Cardiac muscle cell (in vitro differentiated cells and primary cell): ENCODE results near the gene PROM1. TPM values are rescaled to one million over a fixed set of nuclear protein-coding genes. Genes with fewer than 3 reads are reported as not detected.
A peak's percentile ranks its signal among the peaks of the same experiment; 100 is the strongest.

Experiments
- DNase-seq, 2 donors: peaks; one replicate each; pipeline versions ENCODE4 v3.0.0 to v3.0.0-alpha.2; 2010 to 2017; ENCODE audit warnings: low read depth in 1 of 2, low spot score in 1 of 2
- H3K27ac ChIP-seq: fragments of 200-600 bp; sonication (generic); 2 replicates; pipeline ENCODE4 v1.5.1; 2016
- H3K27me3 ChIP-seq: fragments of 200-600 bp; sonication (generic); 2 replicates; pipeline ENCODE4 v1.6.0; 2016; ENCODE audit warnings: control low read depth
- H3K36me3 ChIP-seq: fragments of 200-600 bp; sonication (generic); 2 replicates; pipeline ENCODE4 v1.5.1; 2016; ENCODE audit warnings: control low read depth
- H3K4me1 ChIP-seq: fragments of 200-600 bp; sonication (generic); 2 replicates; pipeline ENCODE4 v1.8.1; 2017; ENCODE audit warnings: low read depth, mild to moderate bottlenecking, mixed run types
- H3K4me3 ChIP-seq: fragments of 200-600 bp; sonication (generic); 2 replicates; pipeline ENCODE4 v1.5.1; 2016; ENCODE audit warnings: mild to moderate bottlenecking
- H3K9me3 ChIP-seq: fragments of 200-600 bp; sonication (generic); 2 replicates; pipeline ENCODE4 v1.5.1; 2017; ENCODE audit warnings: low read depth, mild to moderate bottlenecking, control low read depth
- CTCF ChIP-seq: IDR thresholded peaks from 2 replicates; pipeline ENCODE4 v1.5.1; 2012; ENCODE audit warnings: low read depth, mild to moderate bottlenecking, low read length
- polyA plus RNA-seq: library from polyadenylated mRNA; unstranded; fragments of >200 nt; fragmentation: Nextera tagmentation; extraction: Ambion mirVana; gene quantifications from 2 replicates; pipeline ENCODE4 v1.2.1, GENCODE V29; 2016
- total RNA-seq: library from RNA; depleted of rRNA; stranded (reverse); fragments of >200 nt; gene quantifications from 2 replicates; pipeline ENCODE4 v1.2.3, GENCODE V29; 2016

The PROM1 gene
- total and polyA plus RNA-seq, 2 experiments from 2014 or later = 2.0 to 4.9 TPM

- no peak for TF ChIP-seq CTCF
- H3K9me3 ChIP-seq = no peaks in the 10 kb centered on the region
- no peaks in the 10 kb centered on the region for H3K36me3 ChIP-seq
- H3K27me3 ChIP-seq = no peaks in the 10 kb centered on the region
- H3K4me1 ChIP-seq = peaks cover 17% of the 10 kb centered on the region
- H3K4me3 ChIP-seq = no peak overlapping the region
- peak in 1 of 2 donors; percentile 14 for DNase-seq
- no peak overlapping the region for H3K27ac ChIP-seq
Measured at GRCh38 chr4:16034010-16034748, 49.6 kb downstream of the PROM1 start.

DNA sequence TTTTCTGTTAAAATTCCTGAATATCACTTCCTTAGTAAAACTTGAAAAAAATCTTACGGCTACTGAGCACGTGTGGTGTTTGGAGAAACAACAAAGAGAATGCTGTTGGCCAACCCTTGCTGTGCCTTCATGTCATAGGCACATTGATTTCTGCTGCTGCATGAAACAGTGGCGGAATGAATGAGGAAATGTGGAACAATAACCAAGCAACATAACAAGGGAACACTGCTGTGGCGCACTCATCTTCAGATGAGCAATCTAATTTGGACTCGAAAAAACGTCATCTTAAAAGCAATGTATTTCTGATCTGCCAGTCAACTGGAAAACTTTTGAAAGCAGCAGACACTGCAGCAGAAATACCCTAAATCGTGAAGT, 51.4 kb downstream of the PROM1 start:
- H3K36me3 ChIP-seq = no peaks in the 10 kb centered on the region

DNA sequence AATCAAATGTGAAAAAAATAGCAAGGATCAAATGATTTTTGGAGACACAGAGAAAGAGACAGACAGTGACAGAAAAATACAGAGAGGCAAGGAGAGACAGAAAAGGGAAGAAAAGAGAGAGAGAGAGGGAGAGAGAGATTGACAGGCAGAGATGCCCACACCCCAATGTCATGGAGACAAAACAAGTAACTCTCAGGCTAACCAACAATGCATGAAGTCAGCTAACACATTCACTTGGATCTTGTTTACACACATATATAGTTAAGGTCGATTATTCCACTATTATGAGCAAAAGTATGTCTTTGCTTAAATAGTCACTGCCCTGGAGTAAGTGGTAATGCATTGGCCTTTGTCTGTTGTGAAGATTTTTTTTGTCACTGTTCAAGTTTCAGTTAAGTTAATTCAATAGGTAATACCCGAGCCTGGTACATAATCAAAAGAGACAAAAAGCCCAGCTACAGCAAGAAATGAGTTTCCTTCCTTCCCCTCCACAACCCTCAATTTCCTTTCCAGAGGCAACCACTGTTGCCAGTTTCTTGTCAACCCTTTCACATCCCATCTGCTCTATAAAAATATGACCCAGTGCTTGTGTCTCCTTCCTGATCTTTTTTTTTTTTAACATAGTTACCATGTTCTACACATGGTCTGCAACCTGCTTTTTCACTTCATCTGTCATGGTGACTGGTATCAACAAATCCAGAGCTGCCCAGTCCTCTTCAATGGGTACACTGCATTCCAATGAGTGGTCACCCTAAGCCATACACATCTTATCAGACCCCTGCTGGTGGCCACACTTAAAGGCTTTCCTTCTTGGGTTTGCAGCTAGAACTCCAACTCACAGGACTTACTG, 52.1 kb downstream of the PROM1 start:
- no peak for TF ChIP-seq CTCF
- H3K27me3 ChIP-seq = no peaks in the 10 kb centered on the region
- no peak for DNase-seq
- no peaks in the 10 kb centered on the region for H3K36me3 ChIP-seq
- H3K27ac ChIP-seq = no peak overlapping the region
- peaks cover 17% of the 10 kb centered on the region for H3K4me1 ChIP-seq
- H3K9me3 ChIP-seq = no peaks in the 10 kb centered on the region
- no peak overlapping the region for H3K4me3 ChIP-seq

More for the DNA sequence above, 51.4 kb downstream of the PROM1 start:
- DNase-seq = no peak
- H3K9me3 ChIP-seq = no peaks in the 10 kb centered on the region
- no peaks in the 10 kb centered on the region for H3K27me3 ChIP-seq
- no peak overlapping the region for H3K4me3 ChIP-seq
- no peak overlapping the region for H3K27ac ChIP-seq
- H3K4me1 ChIP-seq = peaks cover 17% of the 10 kb centered on the region
- TF ChIP-seq CTCF = no peak

- no peaks in the 10 kb centered on the region for H3K36me3 ChIP-seq
- no peak for DNase-seq
- H3K27me3 ChIP-seq = no peaks in the 10 kb centered on the region
- peaks cover 11% of the 10 kb centered on the region for H3K4me1 ChIP-seq
- H3K9me3 ChIP-seq = no peaks in the 10 kb centered on the region
- no peak for TF ChIP-seq CTCF
- H3K4me3 ChIP-seq = no peak overlapping the region
- no peak overlapping the region for H3K27ac ChIP-seq
Measured at GRCh38 chr4:16029886-16030285, 53.9 kb downstream of the PROM1 start.

GRCh38 chr4:16029262-16029661, 54.6 kb downstream of the PROM1 start:
- no peak overlapping the region for H3K27ac ChIP-seq
- DNase-seq = peak; percentile 49 to 61
- H3K9me3 ChIP-seq = no peaks in the 10 kb centered on the region
- no peak for TF ChIP-seq CTCF
- peaks cover 11% of the 10 kb centered on the region for H3K4me1 ChIP-seq
- H3K27me3 ChIP-seq = no peaks in the 10 kb centered on the region
- H3K36me3 ChIP-seq = no peaks in the 10 kb centered on the region
- H3K4me3 ChIP-seq = no peak overlapping the region
